Islet precursor cell (in vitro differentiated cells): ENCODE measurements around the gene TUT1.
"Not testable (repeated sequence)": the region's sequence is repeated elsewhere in the genome, so short reads cannot be mapped to it uniquely, and the experiment has no call there.

Experiments used
- DNase-seq: peaks from one replicate; pipeline ENCODE4 v3.0.0-alpha.2; 2018

Gene TUT1

DNA sequence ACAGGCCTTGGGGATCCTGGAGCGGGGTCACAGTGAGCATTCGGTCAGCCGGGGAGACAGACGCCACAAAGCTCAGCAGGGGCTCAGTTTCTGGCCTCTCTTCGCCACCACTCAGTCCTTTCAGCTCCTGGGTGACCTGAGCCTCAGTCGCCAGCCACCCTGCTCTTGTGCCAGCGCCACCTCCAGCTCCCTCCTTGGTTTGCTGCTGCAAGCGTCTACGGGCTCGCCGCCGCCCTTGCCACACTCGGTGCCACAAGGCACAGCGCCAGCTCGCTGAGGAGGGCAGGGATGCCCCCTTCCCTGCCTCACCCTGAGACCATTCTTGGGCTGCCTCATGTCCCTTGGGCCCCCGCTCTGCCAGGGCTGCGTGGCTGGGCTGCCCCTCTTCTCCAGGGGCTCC is 16.2 kb downstream of the TUT1 start:
- no peak for DNase-seq

DNA sequence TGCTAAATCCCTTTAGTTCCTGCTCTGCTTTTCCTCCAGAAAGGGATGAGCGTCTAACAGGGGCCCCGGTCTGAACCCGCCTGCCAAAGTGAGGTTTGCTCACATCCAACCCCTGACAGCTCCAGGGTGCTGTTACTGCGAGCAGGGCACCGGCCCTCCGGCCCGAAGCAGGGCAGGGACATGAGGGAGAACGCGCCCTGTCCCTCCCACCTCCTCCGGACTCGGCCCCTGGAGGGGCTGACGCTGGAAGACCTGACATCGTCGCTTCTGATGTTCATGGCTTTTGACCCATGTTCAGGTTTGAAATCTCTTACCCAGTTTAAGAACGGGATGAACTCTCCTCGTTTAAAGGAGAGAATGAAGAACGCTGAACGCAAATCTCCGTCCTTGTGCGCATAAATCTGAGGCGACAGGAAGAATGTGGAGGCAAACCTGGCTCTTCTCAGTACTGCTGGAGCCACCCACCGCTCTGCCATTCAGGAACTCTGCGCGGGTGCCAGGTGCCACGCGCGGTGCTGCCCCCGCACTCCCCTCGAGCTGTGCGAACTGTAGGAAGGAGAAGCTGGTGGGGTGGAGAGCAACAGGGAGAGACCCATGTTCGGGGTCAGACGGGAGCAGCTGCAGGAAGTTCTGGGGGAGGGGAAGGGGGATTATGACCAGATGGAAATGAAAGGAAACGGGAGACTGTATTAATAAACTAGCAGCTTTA is 16.8 kb downstream of the TUT1 start:
- no peak for DNase-seq

DNA sequence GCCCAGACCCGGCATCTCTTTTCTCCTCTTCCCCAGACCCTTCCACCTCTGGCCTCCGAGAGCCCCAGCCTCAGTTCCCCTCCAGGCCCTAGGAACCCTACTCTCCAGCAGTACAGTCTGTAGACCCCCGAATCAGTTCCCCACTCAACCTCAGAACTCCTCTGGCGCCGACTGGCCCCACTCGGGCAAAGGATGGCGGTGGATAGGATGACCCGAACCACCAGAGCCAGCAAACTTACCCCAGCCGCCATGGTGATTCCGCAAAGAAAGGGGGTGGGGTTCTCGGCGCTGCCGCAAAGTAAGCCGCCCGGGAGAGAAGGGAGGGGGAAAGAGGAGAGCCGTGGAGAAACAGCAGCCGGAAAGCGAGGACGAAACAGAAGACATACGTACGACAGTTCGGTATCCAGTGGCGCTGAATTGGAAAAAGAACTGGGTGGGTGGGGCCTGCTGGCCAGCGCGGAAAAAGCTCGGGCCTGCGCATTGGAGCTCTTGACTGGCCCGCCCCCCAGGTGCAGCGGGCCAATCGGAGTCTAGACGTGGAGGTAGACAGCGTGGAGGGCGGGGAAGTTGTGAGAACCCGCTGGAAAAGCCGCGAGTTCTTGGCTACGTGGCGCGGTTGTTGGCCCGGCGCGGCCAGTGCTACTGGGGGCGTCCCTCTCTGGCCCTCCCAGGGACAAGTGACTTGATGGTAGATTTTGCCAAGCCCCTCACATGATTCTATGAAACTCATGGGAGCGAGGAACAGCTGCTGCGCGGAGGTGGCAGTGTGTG is 17.5 kb downstream of the TUT1 start, which contains the start of gene EEF1G:
EEF1G (minus strand) TSS at position 300 of the 771 bp plus-strand sequence; CDS start at position 251, 49 bp downstream.
- peak; percentile 100 for DNase-seq

DNA sequence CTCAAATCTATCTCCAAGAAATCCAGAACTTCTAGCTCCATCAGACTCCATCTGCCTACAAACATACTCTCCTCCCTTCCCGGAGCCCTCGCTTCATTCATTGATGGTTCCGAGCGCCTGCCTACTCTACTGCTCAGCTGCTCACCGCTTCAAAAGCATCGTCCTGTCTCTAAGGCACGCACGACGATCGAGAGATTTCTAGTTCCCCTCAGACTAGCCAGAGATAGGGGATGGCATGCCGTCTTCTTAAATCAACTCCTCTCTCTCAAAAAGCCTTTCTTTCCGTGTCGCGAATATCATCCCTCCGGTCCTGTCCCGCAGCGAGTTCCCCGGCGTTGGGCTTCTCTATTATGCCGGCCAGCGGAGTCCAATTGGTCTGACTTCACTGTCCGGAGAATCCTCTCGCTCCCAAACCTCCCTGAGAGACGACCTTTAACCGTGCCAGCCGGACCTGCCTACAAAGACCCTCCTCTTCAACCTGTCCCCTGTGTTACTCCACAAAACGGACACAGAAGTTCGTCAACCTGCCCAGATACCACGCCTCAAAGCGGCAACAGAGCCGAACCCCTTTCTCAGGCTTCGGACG is 18.2 kb downstream of the TUT1 start:
- no peak for DNase-seq

DNA sequence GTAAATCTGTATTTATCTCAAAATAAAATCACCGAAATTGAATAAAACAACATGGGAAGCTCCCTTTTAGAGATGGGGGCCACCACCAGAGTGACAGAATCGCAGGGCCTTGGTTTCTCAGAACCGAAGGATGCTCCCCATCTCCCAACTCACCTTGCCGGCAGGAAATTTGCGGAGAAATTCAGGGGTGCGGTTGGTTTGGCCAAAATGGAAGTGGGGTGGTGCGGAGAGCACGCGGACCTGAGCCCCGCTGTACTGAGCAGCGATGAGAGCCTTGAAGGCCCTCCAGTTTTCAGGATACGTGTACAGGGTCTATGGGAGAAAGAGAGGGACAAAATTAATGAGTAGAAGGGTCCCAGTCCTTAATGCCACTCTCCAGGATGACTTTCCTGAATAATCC is 18.9 kb downstream of the TUT1 start:
- no peak for DNase-seq

DNA sequence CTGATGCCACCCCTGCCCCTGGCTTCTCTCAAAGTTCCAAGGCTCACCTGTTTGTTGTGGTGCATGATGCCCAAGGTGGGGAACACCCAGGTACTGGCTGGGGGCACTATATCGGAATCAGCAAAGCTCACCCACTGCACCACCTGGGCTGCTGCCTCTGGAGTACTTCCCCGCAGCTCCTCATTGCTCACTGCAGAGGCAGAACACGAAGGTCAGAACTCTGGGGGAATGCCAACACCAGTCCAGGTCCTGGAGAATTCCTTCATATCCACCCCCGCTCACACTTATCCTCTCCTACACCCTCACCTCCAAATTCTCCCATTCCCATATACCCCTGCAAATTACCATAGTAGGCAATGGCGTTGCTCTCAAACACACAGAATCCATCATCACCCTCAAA is 19.8 kb downstream of the TUT1 start:
- DNase-seq: not testable (repeated sequence)

DNA sequence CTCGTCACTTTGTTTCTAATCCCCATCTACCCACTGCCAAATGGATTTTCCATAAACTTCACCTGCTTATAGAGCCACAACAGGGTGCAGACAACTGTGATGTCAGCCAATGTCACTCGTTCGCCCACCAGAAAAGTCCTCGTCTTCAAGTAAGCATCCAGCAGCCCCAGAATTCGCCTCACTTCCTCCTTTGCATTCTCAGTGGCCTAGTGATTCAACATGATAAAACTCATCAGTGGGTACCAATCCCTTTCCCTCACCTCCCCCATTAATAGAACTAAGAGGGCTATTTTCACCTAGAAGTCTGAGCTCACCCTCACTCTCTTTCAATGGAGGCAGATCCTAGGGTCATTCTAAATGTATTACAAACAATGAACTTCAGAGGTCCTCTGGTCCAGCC is 20.4 kb downstream of the TUT1 start:
- DNase-seq: not testable (repeated sequence)

DNA sequence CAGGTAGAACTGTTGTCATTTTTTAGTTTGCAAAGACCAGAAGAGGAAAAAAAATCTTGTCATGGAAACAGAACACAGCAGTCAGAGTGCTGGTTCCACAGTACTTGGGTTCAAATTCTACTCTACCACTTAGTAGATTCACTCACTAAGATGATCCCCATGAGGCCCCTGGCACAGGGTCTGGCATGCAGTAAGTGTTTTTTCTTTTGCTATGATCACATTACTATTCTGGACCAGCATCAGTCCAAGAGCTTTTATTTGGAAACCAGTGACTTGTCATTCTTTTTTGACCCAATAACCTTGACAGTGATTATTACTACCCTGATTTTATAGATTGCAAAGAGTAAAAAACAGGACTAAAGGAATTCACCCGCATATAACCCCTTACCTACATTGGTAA is 21.7 kb downstream of the TUT1 start:
- no peak for DNase-seq

DNA sequence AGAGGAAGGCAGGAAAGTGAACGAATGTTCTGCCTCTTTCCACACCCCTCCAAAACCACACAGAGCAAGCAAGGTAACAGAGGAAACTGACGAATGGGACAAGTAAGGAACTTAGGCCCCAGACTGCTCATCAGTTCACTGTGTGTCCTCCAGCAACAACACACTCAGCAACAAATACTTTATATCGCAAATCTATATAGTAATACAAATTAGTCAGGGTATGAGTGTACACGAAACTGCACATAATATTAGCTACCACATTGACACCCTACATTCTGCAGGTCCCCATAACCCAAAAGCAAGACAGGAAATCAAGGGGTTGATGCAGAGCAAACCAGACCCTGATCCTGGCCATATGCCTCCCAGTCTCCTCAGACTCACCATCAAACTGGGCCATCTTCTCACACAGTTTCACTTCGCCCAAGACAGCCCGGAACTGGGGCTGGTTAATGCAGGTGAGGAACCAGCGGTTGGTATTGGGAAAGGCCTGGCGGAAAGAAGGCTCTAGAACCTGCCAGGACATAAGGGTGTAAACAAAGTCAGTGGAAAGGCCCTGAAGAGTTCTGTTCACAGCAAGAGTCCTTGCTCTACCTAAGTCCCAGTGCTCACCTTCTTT is 24.2 kb downstream of the TUT1 start:
- no peak for DNase-seq

DNA sequence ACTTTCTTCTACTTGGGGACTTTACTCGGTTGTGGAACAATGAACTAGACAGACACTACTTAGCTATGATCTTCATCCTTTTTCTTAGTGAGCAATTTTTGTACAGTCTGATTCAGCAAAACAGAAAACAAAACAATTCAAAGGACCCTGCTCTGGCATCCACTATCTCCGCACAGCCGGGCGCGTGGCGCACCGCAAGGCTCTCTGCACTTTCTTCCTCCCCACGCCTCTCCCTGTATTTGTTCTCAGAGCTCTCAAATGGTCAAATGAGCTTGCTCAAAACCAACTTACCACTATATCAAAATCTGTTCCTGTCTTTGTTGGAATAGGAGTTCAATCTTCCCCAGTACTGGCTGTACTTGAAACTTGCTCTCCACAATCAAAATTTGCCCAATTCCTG is 25.1 kb downstream of the TUT1 start:
- DNase-seq: no peak

DNA sequence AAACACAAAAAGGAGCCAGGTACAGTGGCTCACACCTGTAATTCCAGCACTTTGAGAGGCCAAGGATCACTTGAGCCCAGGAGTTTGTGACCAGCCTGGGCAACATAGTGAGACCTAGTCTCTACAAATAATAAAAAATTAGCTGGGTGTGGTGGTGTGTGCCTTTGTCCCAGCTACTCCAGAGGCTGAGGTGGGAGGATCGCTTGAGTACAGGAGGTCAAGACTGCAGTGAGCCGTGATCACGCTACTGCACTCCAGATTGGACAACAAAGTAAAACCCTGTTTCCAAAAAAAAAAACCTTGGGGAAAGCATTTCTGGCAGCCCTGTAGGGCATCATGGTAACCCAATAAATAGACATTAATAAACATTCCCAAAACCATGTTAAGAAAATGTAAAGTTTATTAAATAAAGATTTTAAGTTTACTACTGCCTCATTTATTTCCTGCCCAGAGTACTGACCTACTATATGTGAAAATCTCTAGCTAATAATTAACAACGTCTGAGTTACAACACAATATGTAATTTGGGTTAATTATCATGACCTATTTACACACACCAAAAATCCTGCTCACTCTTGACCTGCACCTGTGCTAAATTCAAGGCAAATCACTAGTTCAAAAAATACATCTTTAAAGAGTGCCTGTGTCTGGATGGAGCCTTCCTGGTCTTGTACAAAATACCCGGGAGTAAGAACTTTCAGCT is 26.1 kb downstream of the TUT1 start:
- no peak for DNase-seq

DNA sequence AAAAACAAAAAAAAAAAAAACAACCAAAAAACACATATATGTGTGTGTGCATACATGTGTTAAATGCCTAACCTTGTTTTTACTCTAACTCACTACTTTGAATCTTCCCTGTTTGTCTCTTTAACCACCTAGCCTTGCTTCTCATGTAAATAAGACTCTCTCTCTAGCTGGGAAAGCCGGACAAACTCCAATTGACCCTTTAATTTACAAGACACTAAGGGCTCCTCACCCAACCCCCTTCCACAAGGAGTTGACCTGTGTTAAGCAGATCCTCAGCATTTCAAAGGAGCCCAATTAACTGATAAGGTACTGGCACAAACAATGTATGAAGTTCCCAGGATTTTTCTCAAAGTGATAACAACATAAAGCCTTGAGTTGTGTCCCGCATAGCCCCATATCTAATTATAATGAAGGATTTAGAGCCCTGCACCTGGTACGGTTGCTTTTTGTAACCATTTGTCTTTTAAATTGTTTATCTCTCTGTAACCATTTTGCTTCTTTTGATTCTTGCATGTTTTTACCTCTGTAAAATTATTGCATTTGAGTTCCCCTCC is 29.6 kb downstream of the TUT1 start:
- peak; percentile 52 for DNase-seq

DNA sequence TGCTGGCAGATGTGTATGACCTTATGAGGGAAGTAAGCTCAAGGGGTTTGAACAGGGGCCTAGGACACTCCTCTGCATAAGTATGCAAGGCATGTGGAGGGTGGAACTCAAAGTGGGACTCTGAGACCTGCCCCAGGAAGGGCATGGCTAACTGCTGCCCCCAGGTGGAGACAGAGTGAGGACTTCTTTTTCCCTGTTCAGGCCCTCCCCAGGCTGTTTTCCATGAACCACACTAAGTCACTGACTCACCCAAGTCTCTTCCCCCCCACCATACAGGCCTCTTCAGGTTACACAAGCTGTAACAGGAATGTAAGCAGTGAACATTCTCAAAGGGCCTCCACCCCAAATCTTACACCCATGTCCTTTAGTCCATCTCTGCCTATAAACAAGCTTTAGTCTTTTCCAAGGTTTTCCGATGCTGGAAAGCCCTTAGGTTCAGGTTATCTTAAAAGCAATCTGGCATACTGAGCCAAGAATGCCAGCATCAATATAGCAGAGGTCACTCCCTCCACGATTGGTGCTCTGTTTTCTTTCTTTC is 30.7 kb downstream of the TUT1 start:
- peak; percentile 99 for DNase-seq

DNA sequence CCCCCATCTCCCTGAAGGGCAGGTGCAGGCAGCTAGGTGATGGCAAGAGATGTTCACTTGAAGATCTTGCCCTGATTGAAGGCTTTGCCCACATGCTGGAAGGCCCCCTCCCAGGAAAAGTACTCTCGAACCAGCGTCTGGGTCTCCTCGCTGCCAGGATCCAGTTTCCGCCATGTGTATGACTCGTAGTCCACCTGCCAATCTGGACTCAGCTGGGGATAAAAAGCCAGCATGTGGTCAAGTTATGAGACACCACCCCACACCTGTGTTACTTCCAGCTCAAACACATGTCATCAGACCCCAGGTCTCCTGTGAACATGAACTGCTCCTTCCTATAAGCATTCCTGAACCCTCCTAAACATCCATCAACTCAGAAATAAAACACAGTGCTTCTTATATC is 31.7 kb downstream of the TUT1 start:
- DNase-seq: peak; percentile 46

DNA sequence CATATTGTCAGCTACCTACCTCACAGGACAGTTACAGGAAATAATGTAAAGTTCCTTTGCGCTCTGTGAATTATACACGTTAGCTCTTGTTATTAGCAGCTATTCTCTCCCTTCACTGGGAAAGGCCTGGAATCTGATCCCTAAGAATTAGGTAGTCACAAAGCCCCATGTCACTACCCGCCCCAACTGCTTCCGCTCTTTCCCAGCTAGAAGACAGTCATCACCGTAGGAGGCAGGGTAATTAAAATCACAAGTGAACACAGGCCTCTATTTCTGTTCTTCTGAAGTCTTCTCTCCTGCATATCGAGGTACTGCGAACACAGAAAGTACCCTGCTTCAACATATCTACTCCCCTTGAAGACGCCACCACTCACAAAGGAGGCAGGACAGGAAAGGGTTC is 32.1 kb downstream of the TUT1 start:
- DNase-seq: no peak

DNA sequence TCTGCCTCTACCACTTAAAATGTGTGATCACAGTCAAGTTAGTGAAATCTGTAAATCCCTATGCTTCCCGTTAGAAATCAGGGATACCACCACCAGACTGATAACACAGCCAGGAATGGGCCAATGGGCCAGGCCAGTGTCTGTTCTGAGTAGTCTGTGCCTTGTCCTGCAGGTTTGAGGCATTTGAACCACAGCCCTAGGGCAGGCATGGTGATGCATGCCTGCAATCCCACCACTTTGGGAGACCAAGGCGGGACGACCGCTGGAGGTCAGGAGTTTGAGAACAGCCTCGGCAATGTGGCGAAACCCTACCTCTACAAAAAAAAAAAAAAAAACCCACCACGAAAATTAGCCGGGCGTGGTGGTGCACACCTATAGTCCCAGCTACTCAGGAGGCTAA is 32.7 kb downstream of the TUT1 start:
- peak; percentile 89 for DNase-seq

DNA sequence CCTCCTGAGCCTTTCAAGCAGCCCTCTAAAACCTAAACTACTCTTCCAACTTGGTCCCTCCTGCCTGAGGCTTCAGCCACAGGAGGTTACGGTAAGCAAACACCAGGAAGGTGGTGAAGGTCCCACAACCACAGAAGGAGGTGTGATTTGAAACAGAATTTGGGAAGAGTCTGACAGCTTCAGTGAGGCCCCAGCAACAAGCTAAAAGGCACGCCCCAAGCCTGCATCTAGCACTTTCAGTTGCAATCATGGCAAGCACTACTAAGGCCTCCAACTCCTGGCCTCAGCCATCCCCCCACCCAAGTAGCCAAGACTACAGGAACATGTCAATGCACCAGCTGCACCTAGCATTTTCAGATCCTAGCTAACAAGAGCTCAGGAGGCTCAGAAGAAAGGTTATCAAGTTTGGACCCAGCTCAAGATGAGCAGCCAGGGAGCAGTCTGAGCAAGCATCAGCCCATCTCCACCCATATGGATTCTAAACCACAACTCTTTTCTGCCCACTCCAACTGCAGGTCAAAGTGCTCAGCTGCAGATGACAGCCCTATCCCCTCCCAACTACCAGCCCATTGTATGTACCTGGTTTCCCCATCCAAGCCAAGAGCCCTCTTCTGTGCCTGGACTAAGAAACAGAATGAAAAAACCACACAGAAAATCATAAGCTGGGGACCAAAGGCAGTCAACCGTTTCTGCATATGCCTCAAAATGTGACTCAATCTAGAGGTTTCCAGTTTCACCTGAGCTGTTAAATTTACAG is 34.3 kb downstream of the TUT1 start:
- no peak for DNase-seq

DNA sequence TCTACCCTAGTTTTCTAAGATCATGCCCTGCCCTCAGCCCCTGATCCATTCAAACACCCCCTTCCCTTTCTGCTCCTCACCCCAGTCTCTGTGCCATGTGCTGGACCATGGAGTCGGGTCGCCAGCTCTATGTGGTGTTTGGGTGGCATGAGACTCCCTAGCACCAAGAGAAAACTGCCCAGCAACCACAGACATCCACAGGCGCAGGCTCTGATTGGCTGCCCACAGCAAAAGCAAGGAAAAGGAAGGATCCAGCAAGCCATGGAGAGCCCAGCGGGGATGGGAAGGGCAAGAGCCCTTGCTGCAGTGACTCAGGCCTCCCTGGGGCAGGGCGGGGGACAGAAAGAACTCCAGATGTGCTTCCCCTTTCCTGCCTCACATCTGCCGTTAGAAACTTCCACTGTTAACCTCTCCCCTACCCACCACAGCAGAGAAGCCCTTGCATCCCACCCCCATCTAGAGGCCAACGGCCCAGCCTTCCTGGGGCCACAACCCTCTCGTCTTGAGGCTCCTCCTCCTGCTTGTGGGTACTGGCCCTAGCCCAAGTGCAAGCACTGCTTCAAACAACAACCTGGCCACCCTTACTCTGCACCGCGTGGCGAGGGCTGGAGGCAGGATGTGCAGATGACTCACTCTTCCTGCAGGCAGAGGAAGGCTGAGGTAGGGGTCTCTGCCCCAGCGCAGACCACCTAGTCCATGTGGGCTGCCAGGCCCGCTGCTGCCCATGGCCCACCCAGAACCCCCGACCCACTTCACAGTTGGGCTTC is 35.0 kb downstream of the TUT1 start:
- DNase-seq: peak; percentile 96

DNA sequence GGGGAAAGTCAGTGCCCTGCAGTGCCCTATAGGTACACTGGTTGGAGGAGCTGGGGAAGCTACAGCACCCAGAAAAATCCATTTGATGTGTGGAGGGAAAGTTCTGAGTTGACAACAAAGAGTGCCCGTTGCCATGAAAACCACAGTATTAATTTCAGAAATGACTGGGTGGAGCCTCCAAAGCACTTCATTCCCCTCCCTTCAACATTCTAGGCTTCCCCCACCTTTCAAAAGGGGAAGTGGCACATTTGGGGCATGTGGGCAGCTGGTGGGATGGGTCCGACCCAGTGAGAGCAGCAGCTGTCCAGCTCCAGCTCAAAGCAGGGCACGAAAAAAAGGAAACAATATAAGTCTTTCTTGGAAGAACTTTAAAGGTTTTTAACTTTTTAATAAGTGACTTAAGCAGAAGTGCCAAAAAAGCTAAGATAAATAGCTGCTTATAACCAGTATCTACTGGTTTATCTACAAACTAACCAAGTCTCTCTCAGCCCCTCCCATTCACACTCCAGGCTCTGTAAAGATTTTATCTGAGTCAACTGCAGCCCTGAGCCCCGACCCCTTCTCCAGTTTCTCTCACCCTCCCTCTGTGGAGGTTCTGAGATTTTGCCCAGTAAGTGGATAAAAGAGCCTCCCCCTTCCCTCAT is 35.7 kb downstream of the TUT1 start:
- DNase-seq: peak; percentile 60
